SW 1271 (cell line): ENCODE measurements around the gene NUBPL.
"Not testable (repeated sequence)": the region's sequence is repeated elsewhere in the genome, so short reads cannot be mapped to it uniquely, and the experiment has no call there.

Source experiments
- DNase-seq, 2 experiments: peaks; one replicate each; lab custom pipeline; 2025; lab: John Stamatoyannopoulos, UW

The NUBPL gene

GRCh38 chr14:31578792-31579501, 17.7 kb downstream of the NUBPL start:
- DNase-seq: no peak

- no peak for DNase-seq
These were observed 19.0 kb downstream of the NUBPL start for GRCh38 chr14:31580234-31580633.

GRCh38 chr14:31582286-31582691, 21.1 kb downstream of the NUBPL start:
- no peak for DNase-seq

GRCh38 chr14:31582836-31583452, 21.7 kb downstream of the NUBPL start:
- DNase-seq: no peak

GRCh38 chr14:31590206-31590605, 29.0 kb downstream of the NUBPL start:
- no peak for DNase-seq

- no peak for DNase-seq
These were observed 30.9 kb downstream of the NUBPL start for GRCh38 chr14:31592122-31592521.

- DNase-seq: no peak
These were observed 31.4 kb downstream of the NUBPL start for GRCh38 chr14:31592631-31593030.

GRCh38 chr14:31596342-31597095, 35.3 kb downstream of the NUBPL start:
- no peak for DNase-seq

- DNase-seq: no peak
These were observed 44.5 kb downstream of the NUBPL start for GRCh38 chr14:31605702-31606101.

GRCh38 chr14:31611778-31612433, 50.7 kb downstream of the NUBPL start:
- no peak for DNase-seq

- DNase-seq: no peak
These were observed 52.0 kb downstream of the NUBPL start for GRCh38 chr14:31613188-31613587.

GRCh38 chr14:31618884-31619283, 57.7 kb downstream of the NUBPL start:
- DNase-seq: not testable (repeated sequence)

GRCh38 chr14:31619440-31619839, 58.2 kb downstream of the NUBPL start:
- DNase-seq: no peak

- not testable (repeated sequence) for DNase-seq
These were observed 59.7 kb downstream of the NUBPL start for GRCh38 chr14:31620898-31621297.

GRCh38 chr14:31622060-31622459, 60.9 kb downstream of the NUBPL start:
- DNase-seq: no peak

GRCh38 chr14:31652900-31653299, 91.7 kb downstream of the NUBPL start:
- DNase-seq: not testable (repeated sequence)

- DNase-seq: no peak
These were observed 96.7 kb downstream of the NUBPL start for GRCh38 chr14:31657917-31658316.

- DNase-seq: no peak
These were observed 98.1 kb downstream of the NUBPL start for GRCh38 chr14:31659278-31659677.

- DNase-seq: no peak
These were observed 99.0 kb downstream of the NUBPL start for GRCh38 chr14:31660191-31660590.

GRCh38 chr14:31660728-31661127, 99.5 kb downstream of the NUBPL start:
- no peak for DNase-seq

- no peak for DNase-seq
These were observed 107.1 kb downstream of the NUBPL start for GRCh38 chr14:31668348-31668747.

GRCh38 chr14:31672709-31673108, 111.5 kb downstream of the NUBPL start:
- no peak for DNase-seq

- no peak for DNase-seq
These were observed 115.8 kb downstream of the NUBPL start for GRCh38 chr14:31677052-31677451.
